Measurements from ENCODE around the gene LTBP4.

Gene LTBP4

DNA sequence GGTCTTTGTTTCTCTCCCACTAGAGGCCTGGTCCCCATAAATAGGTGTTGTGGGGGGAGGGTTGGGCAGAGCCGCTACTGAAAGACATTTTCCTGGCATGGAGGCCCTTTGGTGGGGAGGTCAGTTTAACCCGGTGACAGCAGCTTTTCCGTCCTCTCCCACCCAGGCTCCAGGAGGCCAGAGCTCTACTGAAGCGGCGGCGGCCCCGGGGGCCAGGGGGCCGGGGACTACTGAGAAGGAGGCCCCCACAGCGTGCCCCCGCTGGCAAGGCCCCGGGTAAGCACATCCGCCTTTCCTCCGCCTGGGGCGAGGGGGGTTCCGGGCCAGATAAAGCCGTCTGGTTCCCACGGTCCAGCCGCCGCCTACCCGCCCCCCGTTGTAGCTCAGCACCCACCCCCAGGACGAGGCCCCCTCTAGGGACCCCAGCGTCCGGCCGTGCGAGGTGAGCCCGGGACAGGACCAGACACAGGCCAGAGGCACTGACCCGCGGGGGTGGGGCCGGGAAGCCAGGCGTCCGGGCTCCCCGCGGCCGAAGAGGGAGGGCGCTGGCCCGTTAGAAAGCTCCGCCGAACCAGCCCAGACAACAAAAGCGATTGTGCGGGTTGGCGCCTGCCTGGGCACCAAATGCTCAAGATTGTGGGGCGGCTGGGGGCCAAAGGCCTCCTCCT lies 1.1 kb upstream of the LTBP4 start:
- DNase-seq (ENCODE audit: extremely low spot score), result no peak
- ChIA-PET POLR2A (no interaction called here), CTCF (interaction anchor here (0.9 to 4.4 kb wide), 17 partner anchors 12 to 302 kb away, joined by 3 to 27 read pairs (median 5); partner anchors contain the start of gene BLVRB)
- no peak for TF ChIP-seq CTCF (IDR thresholded peaks at IDR 0.05; ENCODE audit: control extremely low read depth, extremely low read depth, low read depth, missing control alignments)

- ChIA-PET POLR2A (no interaction called here), CTCF (interaction anchor here (1.2 to 4.4 kb wide), 10 partner anchors 13 to 296 kb away, joined by 3 to 27 read pairs (median 5); partner anchors contain the start of gene BLVRB)
- no peak for TF ChIP-seq CTCF (IDR thresholded peaks at IDR 0.05; ENCODE audit: control extremely low read depth, extremely low read depth, low read depth, missing control alignments)
- no peak for DNase-seq (ENCODE audit: extremely low spot score)
Measured at GRCh38 chr19:40600570-40601133, 517 bp upstream of the LTBP4 start.

GRCh38 chr19:40603071-40603388 lies 1.9 kb downstream of the LTBP4 start:
- TF ChIP-seq CTCF (IDR thresholded peaks at IDR 0.05; ENCODE audit: control extremely low read depth, extremely low read depth, low read depth, missing control alignments), result no peak
- POLR2A ChIA-PET, result no interaction called here
- CTCF ChIA-PET, result interaction anchor here (0.8 to 4.3 kb wide), 23 partner anchors 8 to 463 kb away, joined by 3 to 42 read pairs (median 4); partner anchors contain the start of gene BLVRB
- no peak for DNase-seq (ENCODE audit: extremely low spot score)

DNA sequence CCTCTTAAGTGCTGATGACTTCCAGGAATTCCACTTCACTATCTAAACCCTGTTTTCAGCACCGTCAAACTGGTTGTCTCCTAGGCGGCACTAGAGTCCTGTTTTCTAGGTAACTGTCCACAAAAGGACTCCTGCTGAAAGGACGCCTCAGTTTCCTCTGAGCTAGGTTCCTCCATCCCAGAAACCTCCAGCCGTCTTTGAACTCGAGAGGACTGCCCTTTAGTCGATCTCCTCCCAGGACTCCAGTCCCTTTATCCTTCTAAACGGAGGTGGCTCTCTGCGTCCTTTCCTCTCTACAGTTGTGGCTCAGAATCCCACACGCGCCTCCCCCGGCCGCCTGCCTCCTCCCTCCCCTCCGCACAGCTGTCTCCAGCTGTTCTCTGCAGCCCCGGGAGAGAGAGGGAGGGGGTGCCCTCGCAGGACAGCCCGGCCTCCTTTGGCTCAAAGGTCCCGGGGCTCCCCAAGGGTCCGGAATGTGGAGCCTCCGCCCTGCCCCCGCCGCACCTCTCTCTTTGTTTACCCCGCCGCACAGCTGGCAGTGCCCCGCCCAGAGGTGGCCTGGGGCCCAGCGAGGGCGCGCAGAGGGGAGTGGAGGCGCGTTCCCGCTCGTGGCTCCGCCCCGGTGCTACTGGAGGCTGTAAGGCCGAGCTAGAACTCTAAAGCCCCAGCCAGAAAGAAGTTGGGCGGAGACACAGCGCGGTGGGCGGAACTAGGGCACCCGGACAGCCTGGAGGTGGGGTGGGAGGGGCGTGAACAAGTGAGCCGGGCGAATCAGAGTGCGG lies 2.4 kb downstream of the LTBP4 start:
- POLR2A ChIA-PET, result interaction anchor here (0.5 to 0.8 kb wide), 3 partner anchors 9 to 99 kb away, joined by 3 to 5 read pairs (median 4); no protein-coding TSS in a partner anchor
- no peak for TF ChIP-seq CTCF (IDR thresholded peaks at IDR 0.05; ENCODE audit: control extremely low read depth, extremely low read depth, low read depth, missing control alignments)
- peak; percentile 94 for DNase-seq (ENCODE audit: extremely low spot score)
- CTCF ChIA-PET, result interaction anchor here (0.8 to 4.3 kb wide), 23 partner anchors 8 to 464 kb away, joined by 3 to 42 read pairs (median 4); partner anchors contain the start of gene BLVRB

- POLR2A ChIA-PET, result interaction anchor here (0.5 to 0.8 kb wide), 3 partner anchors 9 to 99 kb away, joined by 3 to 5 read pairs (median 4); no protein-coding TSS in a partner anchor
- CTCF ChIA-PET, result interaction anchor here (0.8 to 4.3 kb wide), 14 partner anchors 9 to 299 kb away, joined by 3 to 42 read pairs (median 6); partner anchors contain the start of gene BLVRB
- DNase-seq (ENCODE audit: extremely low spot score), result no peak
- TF ChIP-seq CTCF (IDR thresholded peaks at IDR 0.05; ENCODE audit: control extremely low read depth, extremely low read depth, low read depth, missing control alignments), result no peak
Measured at GRCh38 chr19:40604171-40604646, 3.0 kb downstream of the LTBP4 start.

DNA sequence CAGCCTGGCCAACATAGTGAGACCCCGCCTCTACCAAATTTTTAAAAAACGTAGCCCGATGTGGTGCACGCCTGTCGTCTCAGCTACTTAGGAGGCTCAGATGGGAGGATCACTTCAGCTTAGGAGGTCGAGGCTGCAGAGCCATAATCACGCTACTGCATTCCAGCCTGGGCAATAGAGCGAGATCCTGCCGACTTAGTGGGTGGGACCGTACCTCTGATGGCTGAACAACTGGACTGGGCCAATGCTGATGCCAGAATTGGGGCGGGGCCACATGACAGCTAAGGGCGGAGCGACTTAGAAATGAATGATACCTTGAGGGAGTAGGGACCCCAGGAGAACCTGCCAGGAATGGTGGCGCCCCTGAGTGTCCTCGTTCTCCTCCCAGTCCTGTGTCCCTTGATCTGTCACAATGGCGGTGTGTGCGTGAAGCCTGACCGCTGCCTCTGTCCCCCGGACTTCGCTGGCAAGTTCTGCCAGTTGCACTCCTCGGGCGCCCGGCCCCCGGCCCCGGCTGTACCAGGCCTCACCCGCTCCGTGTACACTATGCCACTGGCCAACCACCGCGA lies 3.6 kb downstream of the LTBP4 start:
- no peak for DNase-seq (ENCODE audit: extremely low spot score)

More for the DNA sequence above, 3.6 kb downstream of the LTBP4 start:
- no peak for TF ChIP-seq CTCF (IDR thresholded peaks at IDR 0.05; ENCODE audit: control extremely low read depth, extremely low read depth, low read depth, missing control alignments)
- POLR2A ChIA-PET, result no interaction called here
- CTCF ChIA-PET, result interaction anchor here (1.0 to 4.3 kb wide), 10 partner anchors 12 to 300 kb away, joined by 3 to 42 read pairs (median 5); partner anchors contain the start of gene BLVRB
